ACHN (cell line): Measurements from ENCODE around the gene BBX.
"Not testable (repeated sequence)": the region's sequence is repeated elsewhere in the genome, so short reads cannot be mapped to it uniquely, and the experiment has no call there.

ENCODE experiments used
- DNase-seq: peaks from one replicate; pipeline ENCODE4 v3.0.0-alpha.2; 2015
- in situ Hi-C: cut with HindIII; loops from 2 replicates; pipeline ENCODE4 v1.10.0; 2017; ENCODE audit warnings: low sequenced_read_pairs, low pct_ligation_motif_present, low pct_unique_long_range_greater_than_20kb

BBX gene

DNA sequence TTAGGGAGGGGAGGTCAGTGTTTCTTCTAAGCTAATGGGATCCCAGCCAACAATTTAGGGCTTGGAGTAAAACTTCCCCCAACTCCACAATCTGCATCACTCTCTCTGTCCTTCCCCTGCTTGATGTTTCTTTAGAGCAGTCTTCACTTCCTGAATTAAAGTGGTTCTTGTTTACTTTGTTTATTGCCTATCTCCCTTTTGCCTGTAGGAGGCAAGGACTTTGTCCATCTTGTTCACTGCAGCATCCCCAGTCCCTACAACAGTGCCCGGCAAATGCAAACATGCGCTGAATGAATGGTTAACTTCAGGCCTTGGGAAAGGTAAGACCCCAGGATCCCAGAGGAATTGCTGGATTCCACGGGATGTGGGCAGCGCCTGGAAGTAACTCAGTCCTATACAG lies 312.2 kb downstream of the BBX start:
- DNase-seq, in situ Hi-C loops: not testable (repeated sequence)

DNA sequence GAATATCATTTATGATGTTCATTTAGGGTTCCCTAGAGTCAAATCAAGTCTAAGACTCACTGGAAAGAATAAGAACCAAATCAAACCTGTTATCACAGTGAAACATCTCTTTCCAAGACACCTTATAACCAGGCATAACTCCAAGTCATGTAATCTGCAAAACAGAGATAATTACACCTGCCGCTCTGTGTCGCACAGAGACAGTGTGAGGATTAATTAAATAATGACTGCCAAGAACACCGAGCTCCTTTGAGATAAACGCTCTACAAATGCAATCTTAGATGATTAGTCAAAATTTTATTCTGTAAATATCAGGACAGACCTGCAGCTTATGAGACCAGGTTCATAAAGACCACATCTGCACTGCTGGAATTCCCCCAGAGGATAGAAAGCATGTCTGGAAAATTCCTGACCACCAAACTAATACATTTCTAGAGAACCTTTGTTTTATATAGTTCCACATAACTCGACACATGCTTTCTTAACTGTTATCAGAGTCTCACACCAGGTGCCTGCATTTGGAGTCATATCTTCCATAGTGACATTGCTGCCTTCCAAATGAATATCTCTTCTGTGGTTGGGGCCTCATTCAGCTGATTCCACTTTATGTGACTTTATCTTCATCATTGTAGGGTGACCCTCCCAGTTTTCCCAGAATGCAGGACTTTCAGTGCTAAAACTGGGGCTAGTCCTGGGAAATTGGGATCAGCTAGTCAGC lies 315.3 kb downstream of the BBX start:
- DNase-seq = no peak
- in situ Hi-C loops = no loop called here

DNA sequence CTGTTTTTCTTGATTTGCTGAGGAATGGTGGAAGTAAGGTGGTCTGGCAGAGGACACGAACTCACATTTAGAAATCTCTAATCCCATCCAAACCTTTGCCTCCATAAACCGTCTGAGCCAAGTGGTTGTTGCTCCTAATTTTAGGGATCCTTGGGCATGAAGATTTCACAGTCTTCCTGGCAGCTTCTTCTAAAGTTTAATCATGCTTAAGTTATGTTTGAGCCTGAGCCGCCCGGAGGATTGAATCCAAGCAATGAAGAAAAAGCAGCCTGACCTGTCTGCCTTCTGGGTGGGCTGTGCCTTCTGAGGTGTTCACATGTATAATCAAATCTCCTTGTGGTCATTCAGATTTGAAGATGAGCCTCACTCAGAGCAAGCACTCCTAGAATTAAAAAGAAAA lies 319.1 kb downstream of the BBX start:
- in situ Hi-C loops = no loop called here
- no peak for DNase-seq

DNA sequence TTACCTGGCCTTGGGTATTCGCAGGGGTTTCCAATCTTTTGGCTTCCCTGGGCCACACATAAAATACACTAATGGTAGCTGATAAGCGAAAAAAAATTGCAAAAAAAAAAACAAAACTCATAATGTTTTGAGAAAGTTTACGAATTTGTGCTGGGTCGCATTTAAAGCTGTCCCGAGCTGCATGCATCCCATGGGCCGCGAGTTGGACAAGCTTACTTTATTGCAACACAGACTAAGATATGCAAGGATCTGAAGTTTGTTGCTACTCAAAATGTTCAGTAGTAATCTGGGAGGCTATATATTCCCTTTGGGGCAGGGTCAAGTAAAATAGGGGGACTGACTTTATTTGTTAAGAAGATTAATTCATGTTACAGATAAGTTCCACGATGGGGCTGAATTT lies 320.2 kb downstream of the BBX start:
- in situ Hi-C loops = no loop called here
- DNase-seq = no peak

DNA sequence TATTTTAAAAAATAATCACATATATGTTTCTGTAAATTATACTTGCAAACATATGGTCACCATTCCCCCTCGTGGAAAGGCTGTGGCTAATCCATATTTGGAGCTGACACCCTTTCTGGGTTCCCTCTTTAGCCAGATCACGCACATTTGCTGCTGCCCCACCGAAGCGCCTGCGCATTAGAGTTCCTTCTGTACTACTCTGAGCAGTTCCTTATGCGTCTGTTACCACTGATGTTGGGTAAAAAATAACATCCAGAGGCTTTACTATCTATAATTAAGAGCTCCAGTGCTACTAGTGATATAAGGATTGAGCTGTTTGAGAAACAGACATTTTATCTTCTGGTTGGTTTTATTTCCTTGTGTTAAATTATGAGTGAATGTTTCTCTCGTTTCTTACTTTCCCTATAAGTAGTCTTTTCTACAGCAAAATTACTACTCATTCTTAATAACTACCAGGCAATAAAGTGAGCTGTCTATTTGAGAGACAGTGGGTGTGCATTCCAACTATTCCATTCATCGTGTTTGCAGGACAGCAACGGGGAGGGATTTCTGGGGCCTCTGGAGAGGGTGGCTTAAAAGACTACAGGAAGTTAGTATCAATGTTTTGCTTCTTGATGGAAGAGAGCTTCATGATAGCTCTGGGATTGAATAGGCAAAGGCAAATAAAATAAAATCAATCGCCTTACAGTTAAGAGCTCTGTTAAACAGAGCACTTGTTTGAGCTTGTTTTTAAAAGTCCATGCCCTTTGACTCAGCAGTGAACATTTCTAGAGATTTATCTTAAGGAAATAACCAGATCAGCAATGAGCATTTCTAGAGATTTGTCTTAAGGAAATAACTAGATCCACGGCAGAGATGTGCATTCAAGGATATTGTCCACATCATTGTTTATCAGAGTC lies 322.9 kb downstream of the BBX start:
- in situ Hi-C loops = no loop called here
- DNase-seq = no peak

DNA sequence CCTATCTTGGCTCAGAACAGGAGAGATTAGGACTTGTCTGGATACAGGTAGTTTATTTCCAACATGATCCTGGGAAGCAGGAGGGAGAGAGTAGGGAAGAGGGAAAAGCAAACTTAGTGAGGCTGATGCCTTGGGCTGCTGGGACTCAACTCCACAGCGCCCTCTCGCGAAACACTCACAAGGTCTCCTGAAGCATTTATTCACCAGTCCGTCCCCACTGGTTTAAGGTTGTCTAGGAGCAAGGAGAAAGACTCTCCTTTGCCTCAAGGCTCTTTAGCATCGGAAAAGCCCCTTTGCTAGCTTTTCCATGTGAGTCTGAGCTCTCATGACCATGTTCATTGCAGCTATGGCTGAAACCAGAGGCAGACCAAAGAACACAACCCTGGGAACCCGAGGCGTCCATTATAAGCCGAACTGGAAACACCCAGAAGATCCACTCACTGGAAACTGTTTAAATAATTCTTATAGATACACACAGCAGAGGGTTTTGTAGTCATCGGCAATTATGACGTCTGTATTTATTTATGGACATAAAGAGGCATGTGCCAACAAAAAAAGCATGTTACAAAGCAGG lies 323.6 kb downstream of the BBX start:
- in situ Hi-C loops = no loop called here
- DNase-seq = peak; percentile 8

DNA sequence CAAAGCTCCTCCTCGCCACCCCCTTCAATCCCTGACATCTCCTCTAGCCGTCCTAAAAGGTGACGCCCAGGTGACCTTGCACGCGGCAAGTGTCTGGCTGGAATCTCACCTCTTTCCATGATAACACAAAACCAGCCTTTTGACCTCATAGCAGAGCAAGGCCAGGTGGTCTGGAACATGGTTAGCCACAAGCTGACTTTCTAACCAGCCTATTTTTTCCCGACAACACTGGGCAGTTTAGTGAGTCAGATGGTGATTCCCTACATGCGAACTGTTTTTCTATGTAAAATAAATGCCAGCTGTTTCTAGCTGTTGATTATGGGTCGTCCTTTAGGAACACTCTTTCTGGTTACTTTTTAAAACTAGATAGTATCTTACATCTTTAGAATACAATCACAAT lies 325.0 kb downstream of the BBX start:
- DNase-seq = no peak
- in situ Hi-C loops = no loop called here

DNA sequence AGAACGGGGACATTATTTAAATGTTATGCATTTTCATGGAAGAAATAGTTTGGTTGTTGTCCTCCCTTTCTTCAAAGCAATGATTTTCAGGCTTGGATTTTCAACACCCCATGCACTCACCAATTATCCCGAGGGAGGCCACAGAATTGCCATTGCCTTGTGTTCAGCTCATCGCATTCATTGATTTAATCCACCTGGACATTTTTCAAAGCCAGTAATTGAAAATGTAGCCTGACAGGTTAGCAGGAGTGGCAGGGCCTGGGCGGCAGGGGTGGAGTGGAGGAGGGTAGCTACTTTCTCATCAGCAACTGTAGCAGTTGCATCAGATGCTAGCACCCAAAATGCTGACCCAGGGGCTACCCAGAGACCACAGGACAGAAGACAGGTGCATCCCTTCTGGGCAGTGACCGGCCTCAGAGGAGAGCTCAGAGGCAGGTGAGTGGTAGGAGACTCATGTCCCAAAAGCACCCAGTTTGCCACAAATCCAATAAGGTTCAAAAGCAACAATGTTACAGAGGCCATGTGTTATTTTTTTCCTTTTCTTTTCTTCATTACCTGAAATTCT lies 325.7 kb downstream of the BBX start:
- in situ Hi-C loops = no loop called here
- no peak for DNase-seq

DNA sequence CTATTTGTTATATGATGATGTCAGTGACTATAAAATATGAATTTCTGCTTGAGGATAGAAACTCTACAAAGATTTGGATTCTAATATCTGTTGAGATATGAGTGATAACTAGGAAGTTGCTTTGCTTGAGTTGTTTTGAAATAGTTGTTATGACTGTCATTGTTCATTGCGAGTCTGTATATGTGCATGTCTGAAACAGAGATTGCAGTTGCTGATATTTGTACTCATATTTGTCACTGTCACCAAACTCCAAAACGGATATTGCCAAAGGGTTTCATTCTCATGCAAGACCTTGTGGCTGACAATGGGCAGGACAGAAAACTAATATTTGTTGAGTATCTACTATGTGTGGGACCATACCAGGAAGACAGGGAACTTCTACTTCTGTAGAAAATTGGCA lies 327.9 kb downstream of the BBX start:
- no peak for DNase-seq
- in situ Hi-C loops = no loop called here

DNA sequence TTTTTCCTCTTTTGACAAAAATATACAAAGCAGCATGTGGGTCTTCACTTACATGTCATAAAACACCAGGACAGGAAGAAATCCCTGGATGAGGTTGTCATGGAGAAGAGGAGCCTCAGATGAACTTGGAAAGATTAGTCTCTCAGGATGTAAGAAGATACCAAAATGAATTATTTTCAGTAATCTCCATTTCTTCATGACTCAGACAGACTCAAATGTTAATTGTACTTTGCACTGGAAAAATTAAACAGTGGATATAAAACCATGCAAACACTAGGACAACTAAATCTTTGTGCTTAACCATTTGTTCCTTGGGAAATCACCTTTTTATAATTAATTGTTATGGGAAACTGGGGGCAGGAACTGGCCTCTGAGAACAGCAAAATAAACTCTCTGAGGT lies 331.1 kb downstream of the BBX start:
- DNase-seq = no peak
- in situ Hi-C loops = no loop called here

DNA sequence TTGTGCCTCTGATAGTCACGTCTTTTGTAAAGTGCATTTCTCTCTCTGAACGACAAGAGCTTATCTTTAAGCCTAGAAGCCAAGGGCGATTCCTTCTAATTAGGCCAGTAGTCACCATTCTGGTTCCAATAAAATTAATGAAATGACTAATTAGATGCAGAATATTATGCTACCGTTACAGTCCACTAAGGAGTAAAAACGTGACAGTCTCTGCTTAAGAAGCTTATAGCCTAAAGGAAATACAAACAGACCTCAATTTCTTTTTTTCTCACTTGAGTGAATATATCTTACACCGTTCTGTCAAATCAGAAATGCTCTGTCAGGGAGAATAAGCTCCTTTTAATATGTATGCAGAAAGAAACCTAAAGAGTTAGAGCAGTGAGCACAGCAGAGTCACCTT lies 332.0 kb downstream of the BBX start:
- no peak for DNase-seq
- in situ Hi-C loops = no loop called here

DNA sequence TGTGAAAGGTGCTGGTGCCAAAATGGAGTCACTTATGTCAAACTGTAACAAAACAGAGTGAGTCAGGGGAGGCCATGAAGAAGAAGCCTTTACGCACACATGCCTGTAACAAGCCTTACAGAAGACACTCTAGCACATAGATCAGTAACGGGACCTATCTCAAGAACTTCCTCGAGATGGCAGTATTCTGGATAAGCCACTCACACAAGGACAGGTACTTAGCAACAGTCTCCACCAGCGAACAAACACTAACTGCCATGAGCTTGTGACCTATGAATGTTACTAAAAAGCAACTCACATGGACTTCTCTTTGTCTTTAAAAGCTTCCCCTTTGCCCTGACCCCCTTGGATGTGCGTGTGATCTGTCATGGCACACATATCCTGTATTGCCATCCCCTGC lies 332.9 kb downstream of the BBX start:
- no peak for DNase-seq
- in situ Hi-C loops = no loop called here

DNA sequence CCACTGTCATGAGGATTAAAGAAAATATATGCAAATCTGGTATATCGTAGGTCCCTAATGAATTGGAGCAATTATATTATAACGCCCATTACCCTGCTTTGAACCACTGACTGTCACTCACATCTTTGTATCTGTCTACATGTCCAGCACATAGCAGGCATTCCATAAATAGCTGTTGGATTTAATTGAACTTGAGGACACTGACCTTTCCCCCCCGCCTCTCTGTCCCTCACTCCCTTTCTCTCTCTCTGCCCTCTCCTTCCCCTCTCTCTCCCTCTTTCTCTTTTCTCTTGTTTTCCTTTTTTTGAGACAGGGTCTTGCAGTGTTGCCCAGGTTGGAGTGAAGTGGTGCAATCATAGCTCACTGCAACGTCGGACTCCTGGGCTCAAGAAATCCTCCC lies 335.1 kb downstream of the BBX start:
- in situ Hi-C loops = no loop called here
- DNase-seq = no peak

DNA sequence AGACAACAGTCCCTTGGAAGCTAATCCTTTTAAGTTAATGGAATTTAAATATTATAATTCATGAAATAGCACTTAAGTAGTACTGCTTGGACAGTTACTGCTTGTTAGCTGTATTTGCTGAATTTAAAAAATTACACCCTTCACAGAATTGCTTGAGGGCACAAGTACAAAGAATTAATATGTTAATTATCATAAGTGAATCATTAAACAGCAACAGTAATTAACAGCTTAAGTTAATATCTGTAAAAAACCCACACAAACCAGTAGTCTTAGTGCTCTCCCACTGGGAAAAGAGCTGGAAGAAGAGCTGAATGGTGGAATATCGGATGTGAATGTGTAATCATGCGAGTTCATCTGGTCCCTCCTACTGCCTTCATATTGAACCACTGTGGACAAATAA lies 336.1 kb downstream of the BBX start:
- in situ Hi-C loops = no loop called here

More for the DNA sequence above, 336.1 kb downstream of the BBX start:
- no peak for DNase-seq
